ENCODE results near the gene SLC17A2.

SLC17A2 gene

GRCh38 chr6:25882051-25882496 is 48.4 kb downstream of the SLC17A2 start:
- no peak for DNase-seq

DNA sequence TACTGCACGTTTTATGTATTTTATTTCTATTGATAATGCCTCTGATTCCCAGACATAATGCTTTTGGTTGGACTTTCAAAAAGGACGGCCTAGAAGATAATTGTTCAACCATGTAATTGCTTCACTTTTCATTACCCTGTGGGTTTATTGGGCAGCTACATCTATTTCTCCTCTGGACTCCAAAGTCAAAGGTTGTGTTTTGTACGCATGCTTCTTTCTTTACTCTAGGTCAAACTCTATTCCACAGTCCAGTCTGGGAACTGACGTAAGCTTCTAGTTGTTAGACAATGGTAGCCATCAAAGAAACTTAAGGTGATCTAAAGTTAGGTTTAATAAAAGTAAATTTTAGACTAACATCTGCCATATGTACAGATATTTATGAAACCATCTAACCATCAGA is 49.9 kb downstream of the SLC17A2 start:
- no peak for DNase-seq

GRCh38 chr6:25878721-25879322 is 51.7 kb downstream of the SLC17A2 start:
- no peak for DNase-seq

DNA sequence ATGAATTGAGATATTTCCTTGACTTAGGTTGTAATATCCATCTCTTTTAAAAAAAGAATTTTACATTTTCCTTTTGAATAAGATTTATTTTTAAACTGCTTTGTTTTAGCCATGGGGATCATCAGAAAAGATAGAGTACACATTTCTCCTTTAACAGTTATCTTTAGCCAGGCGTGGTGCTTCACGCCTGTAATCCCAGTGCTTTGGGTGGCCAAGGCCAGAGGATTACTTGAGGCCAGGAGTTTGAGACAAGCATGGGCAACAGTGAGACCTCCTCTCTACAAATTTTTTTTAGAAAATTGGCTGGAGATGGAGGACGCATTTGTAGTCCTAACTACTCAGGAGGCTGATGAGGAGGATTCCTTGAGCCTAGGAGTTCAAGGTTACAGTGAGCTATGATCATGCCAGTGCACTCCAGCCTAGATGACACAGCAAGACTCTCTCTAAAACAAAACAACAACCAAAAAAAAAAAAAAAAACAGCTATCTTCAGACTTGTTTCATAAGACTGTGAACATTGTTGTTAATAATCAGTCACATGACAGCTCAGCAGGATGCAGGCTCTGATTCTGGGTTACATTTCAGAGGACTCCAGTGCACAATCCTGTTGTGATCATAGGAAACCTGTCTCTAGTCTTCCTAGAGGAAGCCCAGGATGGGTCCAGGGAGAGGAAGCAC is 54.4 kb downstream of the SLC17A2 start:
- no peak for DNase-seq

DNA sequence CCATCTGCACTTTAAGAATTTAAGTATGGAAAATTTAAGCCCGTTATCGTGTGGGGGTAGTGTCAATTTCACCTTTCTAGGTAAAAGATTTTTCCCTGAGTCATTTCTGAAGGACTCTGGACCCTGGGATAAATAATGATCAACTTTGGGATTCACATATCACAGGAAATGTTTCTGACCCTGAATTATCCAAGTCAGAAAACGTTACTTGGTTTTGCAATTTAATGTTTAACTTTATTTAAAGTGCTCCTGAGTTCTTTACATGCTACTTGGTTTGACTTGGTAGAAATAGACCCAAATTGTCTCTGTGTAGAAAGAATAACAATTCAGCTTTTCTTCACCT is 55.0 kb downstream of the SLC17A2 start:
- no peak for DNase-seq

DNA sequence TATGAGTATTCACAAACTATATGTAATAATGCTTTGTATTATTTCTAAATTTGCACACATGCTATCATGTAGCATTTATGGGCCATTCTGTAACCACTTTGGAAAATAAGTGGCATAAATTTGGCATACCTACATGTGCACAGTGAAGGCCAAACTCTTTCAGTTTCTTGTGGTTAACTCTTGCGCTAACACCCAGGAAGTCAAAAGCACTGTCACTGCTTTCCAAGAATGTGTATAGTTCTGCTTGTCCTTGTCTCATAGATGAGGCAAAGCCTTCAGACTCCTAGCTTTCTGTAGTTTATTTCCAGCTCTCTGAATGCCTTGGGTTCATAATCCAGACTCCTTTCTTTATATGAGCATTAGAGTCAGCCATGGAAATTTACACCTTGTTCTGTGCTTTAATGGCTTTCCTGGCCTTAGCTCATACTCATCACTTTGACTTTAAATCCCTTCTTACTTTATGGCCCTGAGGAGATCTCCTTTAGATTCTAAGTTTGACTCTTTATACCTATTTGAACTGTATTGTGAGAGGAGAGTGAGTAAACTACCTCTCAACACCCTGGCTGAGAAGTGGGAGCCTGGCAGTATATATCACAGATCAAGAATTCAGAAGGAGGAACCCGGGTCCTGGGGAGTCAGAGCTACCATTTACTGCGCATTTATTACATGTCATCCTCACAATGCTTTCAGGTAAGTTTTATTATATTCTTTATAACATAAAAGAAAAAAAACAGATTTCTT is 55.5 kb downstream of the SLC17A2 start:
- peak; percentile 16 for DNase-seq

- no peak for DNase-seq
Observed at GRCh38 chr6:25874118-25874517, 56.4 kb downstream of the SLC17A2 start, which contains the start of gene SLC17A3. Gene SLC17A3, minus strand, starts transcription at chr6:25874243. Its CDS starts 5,856 bp downstream, at chr6:25868387.

- no peak for DNase-seq
Observed at GRCh38 chr6:25872814-25873213, 57.7 kb downstream of the SLC17A2 start.

GRCh38 chr6:25869840-25870239 is 60.7 kb downstream of the SLC17A2 start:
- DNase-seq = no peak

GRCh38 chr6:25868436-25869183 is 61.9 kb downstream of the SLC17A2 start:
- no peak for DNase-seq

- no peak for DNase-seq
Observed at GRCh38 chr6:25866011-25866410, 64.5 kb downstream of the SLC17A2 start.

DNA sequence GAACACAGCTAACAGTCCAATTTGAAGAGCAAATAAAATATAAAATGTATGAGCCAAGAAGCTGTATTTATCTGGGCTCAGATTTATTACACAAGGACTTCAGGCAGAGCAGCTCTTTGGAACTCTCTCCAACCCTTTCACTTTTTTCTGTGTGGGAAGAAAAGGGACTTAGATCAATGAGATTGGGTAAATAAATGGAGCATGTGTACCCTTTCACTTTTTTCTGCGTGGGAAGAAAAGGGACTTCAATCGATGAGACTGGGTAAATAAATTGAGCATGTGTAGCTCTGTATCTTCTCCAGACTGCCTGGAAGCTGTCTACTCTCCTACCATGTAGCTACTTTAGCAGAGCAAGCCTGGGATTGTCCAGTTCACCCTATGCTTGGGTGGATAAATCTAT is 67.1 kb downstream of the SLC17A2 start:
- DNase-seq = no peak
